ENCODE measurements around the gene RMDN2.

Gene RMDN2

GRCh38 chr2:37883518-37883917 is 41.6 kb upstream of the RMDN2 start:
- ChIA-PET CTCF (interaction anchor here (1.2 to 1.4 kb wide), 2 partner anchors 13 to 487 kb away, joined by 4 to 5 read pairs; no protein-coding TSS in a partner anchor), POLR2A (no interaction called here)

More at GRCh38 chr2:37883518-37883917, 41.6 kb upstream of the RMDN2 start:
- Histone ChIP-seq H3K4me3 (ENCODE audit: low read depth, low read length) (no peak overlapping the region), H3K9me3 (ENCODE audit: control insufficient read depth, insufficient read depth, low read depth, low read length) (no peaks in the 10 kb centered on the region), H3K4me1 (ENCODE audit: control insufficient read depth, insufficient read depth, low read length) (no peaks in the 10 kb centered on the region), H3K36me3 (ENCODE audit: control insufficient read depth in 2 of 2, insufficient read depth in 1 of 2, low read length in 2 of 2) (no peaks in the 10 kb centered on the region), H3K27ac (ENCODE audit: extremely low read depth, low read depth, low read length) (no peak overlapping the region)
- TF ChIP-seq, protein P1, sequence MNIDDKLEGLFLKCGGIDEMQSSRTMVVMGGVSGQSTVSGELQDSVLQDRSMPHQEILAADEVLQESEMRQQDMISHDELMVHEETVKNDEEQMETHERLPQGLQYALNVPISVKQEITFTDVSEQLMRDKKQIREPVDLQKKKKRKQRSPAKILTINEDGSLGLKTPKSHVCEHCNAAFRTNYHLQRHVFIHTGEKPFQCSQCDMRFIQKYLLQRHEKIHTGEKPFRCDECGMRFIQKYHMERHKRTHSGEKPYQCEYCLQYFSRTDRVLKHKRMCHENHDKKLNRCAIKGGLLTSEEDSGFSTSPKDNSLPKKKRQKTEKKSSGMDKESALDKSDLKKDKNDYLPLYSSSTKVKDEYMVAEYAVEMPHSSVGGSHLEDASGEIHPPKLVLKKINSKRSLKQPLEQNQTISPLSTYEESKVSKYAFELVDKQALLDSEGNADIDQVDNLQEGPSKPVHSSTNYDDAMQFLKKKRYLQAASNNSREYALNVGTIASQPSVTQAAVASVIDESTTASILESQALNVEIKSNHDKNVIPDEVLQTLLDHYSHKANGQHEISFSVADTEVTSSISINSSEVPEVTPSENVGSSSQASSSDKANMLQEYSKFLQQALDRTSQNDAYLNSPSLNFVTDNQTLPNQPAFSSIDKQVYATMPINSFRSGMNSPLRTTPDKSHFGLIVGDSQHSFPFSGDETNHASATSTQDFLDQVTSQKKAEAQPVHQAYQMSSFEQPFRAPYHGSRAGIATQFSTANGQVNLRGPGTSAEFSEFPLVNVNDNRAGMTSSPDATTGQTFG (tag by site-specific recombination; IDR thresholded peaks at IDR 0.05; ENCODE audit: borderline replicate concordance), result no peak
- TF ChIP-seq ZNF133 (tag by site-specific recombination; IDR thresholded peaks at IDR 0.05) (no peak), ZNF76 (tag by site-specific recombination; IDR thresholded peaks at IDR 0.05; ENCODE audit: borderline replicate concordance, low read depth) (no peak), ZBTB7A (tag by site-specific recombination; IDR thresholded peaks at IDR 0.05; ENCODE audit: low read depth) (no peak), ZNF26 (tag by site-specific recombination; IDR thresholded peaks at IDR 0.05) (no peak), ZSCAN5A (tag by site-specific recombination; IDR thresholded peaks at IDR 0.05) (no peak), ZNF747 (tag by site-specific recombination; IDR thresholded peaks at IDR 0.05) (no peak), ZFP69B (tag by site-specific recombination; IDR thresholded peaks at IDR 0.05) (no peak), ZNF354C (tag by site-specific recombination; IDR thresholded peaks at IDR 0.05; ENCODE audit: borderline replicate concordance, low read depth) (no peak), ZNF768 (tag by site-specific recombination; IDR thresholded peaks at IDR 0.05) (no peak), ZNF596 (tag by site-specific recombination; IDR thresholded peaks at IDR 0.05) (no peak), ZNF433 (tag by site-specific recombination; IDR thresholded peaks at IDR 0.05; ENCODE audit: low read depth) (no peak), ZNF521 (tag by site-specific recombination; IDR thresholded peaks at IDR 0.05) (no peak), ZNF777 (tag by site-specific recombination; IDR thresholded peaks at IDR 0.05; ENCODE audit: borderline replicate concordance) (no peak), HIC1 (tag by site-specific recombination; IDR thresholded peaks at IDR 0.05) (no peak)
- TF ChIP-seq, protein P2, sequence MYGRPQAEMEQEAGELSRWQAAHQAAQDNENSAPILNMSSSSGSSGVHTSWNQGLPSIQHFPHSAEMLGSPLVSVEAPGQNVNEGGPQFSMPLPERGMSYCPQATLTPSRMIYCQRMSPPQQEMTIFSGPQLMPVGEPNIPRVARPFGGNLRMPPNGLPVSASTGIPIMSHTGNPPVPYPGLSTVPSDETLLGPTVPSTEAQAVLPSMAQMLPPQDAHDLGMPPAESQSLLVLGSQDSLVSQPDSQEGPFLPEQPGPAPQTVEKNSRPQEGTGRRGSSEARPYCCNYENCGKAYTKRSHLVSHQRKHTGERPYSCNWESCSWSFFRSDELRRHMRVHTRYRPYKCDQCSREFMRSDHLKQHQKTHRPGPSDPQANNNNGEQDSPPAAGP (tag by site-specific recombination; IDR thresholded peaks at IDR 0.05), result no peak

Data from HEK293 (cell line).